Activated naive CD4-positive, alpha-beta T cell treated with Interleukin-2 at 50 U/mL for 16 hours (primary cell): ENCODE data around the gene PNMA8A.
"Not testable (repeated sequence)": the region's sequence is repeated elsewhere in the genome, so short reads cannot be mapped to it uniquely, and the experiment has no call there.

Experiments used
- DNase-seq: peaks from one replicate; pipeline ENCODE4 v3.0.0-alpha.2; 2020

The PNMA8A gene

DNA sequence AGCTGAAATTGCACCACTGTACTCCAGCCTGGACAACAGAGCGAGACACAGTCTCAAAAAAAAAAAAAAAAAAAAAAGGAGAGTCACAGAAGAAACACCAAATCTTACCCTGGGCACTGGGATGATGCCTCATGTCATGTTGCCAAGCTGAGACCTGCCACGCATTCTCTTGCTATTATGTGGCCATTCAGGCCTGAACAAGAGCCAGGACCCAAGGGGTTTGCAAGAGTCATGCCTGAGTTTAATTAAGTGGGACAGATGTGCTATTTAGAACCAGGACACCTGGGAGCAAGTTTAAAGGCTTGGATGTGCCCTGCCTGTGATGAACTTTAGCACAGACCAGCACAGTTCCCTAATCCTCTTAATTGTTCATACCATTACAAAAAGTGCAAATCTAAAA lies 9.8 kb downstream of the PNMA8A start:
- DNase-seq, result no peak

DNA sequence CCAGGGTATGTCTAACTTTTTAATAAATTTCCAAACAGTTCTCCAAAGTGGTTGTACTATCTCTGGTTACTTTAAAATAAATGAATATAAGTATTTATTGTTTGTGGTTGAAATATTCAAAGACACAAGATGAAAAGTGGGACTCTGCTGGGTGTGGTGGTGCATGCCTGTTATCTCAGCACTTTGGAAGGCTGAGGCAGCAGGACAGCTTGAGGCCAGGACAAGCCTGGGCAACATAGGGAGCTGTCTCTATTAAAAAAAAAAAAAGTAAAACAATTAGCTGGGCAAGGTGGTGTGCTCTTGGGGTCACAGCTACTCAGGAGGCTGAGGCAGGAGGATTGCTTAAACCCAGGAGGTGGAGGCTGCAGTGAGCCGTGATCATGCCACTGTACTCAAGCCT lies 10.4 kb downstream of the PNMA8A start:
- no peak for DNase-seq

DNA sequence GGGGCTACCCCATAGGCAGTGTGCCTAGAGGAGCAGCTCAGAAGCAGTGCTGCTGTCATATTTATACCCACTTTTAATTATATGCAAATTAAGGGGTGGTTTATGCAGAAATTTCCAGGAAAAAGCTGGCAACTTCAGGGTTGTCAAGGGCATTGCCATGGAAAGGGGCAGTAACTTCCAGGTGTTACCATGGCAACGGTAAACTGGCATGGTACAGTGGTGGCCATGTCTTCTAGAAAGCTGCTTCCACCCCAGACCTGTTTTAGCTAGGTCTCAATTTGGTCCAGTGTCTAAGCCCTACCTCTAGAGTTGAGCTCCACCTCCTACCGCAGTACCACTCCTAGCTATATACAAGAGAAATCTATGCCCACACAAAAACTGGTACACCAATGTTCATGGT lies 11.3 kb downstream of the PNMA8A start:
- DNase-seq, result no peak

GRCh38 chr19:46456930-46457329 lies 14.4 kb downstream of the PNMA8A start:
- no peak for DNase-seq

DNA sequence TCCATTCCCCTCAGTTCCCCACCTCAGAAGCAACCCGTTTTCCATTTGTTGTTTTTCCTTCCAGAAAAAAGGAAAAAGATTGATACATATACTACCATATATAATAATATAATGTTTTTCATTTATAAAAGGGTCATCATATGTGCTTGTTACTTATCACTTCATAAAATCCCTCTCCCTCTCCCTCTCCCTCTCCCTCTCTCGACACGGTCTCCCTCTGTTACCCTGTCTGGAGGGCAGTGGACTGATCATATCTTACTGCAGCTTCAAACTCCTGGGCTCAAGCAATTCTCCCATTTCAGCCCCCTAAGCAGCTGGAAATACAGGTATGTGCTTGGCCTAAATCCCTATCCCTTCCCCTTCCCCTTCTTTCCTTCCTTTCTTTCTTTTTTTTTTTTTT lies 17.1 kb downstream of the PNMA8A start:
- DNase-seq, result no peak

GRCh38 chr19:46453661-46454060 lies 17.7 kb downstream of the PNMA8A start:
- no peak for DNase-seq

GRCh38 chr19:46452186-46452585 lies 19.2 kb downstream of the PNMA8A start:
- DNase-seq, result no peak

GRCh38 chr19:46451352-46451751 lies 20.0 kb downstream of the PNMA8A start:
- no peak for DNase-seq

- no peak for DNase-seq
These were observed 20.6 kb downstream of the PNMA8A start for GRCh38 chr19:46450737-46451136.

DNA sequence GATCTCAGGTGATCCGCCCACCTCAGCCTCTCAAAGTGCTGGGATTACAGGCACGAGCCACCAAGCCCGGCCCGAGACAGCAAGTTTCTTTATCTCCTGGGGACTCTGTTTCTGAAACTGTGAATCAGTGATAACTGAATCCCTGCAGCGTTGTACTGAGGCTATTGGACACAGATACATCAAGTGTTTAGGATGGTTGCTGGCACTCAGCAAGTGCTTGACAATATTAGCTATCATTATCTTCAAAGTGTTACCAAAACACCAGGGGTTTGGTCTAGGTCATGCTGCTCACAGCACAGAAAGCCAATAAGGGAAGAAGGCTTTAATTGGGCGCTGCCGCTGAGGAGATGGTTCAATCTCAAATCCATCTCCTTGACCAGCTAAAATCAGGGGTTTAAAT lies 22.1 kb downstream of the PNMA8A start:
- DNase-seq, result no peak

DNA sequence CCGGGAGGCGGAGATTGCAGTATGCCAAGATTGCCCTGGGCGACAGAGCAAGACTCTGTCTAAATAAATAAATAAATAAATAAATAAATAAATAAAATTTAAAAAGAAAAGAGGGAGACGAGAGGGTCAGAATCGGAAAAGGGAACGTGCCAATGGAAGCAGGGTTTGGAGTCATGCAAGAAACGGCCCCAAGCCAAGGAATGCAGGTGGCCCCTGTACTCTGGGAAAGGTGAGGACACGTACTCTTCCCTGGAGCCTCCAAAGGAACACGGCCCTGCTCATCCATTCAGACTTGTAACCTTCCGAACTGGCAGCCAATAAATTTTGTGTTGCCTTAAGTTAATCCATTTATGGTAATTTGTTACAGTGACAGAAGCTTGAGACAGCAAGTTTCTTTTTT lies 22.8 kb downstream of the PNMA8A start:
- DNase-seq, result no peak

- no peak for DNase-seq
These were observed 23.5 kb downstream of the PNMA8A start for GRCh38 chr19:46447824-46448223.

- no peak for DNase-seq
These were observed 24.4 kb downstream of the PNMA8A start for GRCh38 chr19:46447006-46447405.

DNA sequence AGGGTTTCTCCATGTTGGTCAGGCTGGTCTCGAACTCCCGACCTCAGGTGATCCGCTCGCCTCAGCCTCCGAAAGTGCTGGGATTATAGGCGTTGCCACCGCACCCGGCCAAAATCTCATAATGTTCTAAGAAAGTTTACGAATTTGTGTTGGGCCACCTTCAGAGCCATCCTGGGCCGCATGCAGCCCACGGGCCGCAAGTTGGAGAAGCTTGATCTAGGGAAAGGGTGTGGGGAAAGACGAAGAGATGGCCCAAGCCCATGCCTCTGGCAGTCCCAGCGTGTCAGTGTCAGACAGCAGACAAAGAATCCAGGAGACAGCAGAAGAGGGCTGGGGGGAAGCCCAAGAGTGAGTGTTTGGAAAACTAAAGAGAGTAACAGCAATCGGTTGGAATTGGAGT lies 25.3 kb downstream of the PNMA8A start:
- DNase-seq, result no peak

- no peak for DNase-seq
These were observed 28.4 kb downstream of the PNMA8A start for GRCh38 chr19:46442808-46443450.

DNA sequence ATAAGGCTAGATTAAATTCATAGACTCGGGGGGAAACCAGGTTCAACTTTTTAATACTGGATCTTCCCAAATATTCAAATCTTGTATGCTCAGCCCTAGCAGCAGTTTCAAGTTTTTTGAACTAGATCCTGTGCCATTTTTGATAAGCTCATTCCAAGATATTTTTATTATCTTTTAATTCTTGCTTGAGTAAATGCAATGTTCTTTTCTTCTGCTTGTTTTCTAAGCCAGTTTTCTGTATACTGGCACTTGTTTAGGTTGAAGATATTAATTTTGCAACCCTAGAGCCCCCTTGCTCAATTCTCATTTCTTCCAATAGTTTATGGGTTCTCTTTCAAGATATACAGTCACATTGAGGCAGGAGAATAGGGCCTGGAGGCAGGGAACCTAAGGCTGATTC lies 29.5 kb downstream of the PNMA8A start:
- no peak for DNase-seq

- DNase-seq, result not testable (repeated sequence)
These were observed 35.7 kb downstream of the PNMA8A start for GRCh38 chr19:46435689-46436088.

DNA sequence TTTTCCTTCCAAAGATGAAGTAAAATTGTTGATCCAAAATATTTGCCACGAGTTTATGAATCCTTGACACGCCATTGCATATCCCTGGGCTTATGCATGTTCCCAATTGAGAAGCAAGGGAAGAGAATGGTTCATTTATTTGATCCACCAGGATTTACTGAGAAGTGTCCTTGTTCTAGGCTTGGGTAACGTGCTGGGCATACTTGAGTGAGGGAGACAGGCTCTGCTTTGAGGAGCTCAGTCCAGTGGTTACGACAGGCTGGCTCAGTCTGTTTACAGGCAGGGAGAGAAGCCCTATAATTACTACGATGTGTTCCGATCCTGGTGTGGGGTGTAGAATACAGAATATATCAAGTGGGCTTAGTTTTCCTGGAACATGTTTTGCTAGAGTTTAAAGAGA lies 36.4 kb downstream of the PNMA8A start:
- no peak for DNase-seq

DNA sequence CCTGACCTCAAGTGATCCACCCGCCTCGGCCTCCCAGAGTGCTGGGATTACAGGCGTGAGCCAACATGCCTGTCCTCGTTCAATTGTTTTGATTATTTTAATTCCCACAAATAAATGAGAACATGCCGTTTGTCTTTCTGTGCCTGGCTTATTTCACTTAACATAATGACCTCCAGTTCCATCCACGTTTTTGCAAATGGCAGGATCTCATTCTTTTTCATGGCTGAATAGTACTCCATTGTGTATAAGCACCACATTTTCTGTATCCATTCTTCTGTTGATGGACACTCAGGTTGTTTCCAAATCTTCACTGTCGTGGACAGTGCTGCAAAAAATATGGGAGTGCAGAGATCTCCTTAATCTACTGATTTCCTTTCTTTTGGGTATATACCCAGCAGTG lies 37.9 kb downstream of the PNMA8A start:
- DNase-seq, result not testable (repeated sequence)

- DNase-seq, result no peak
These were observed 39.5 kb downstream of the PNMA8A start for GRCh38 chr19:46431824-46432223.

- DNase-seq, result no peak
These were observed 41.4 kb downstream of the PNMA8A start for GRCh38 chr19:46429999-46430398.

DNA sequence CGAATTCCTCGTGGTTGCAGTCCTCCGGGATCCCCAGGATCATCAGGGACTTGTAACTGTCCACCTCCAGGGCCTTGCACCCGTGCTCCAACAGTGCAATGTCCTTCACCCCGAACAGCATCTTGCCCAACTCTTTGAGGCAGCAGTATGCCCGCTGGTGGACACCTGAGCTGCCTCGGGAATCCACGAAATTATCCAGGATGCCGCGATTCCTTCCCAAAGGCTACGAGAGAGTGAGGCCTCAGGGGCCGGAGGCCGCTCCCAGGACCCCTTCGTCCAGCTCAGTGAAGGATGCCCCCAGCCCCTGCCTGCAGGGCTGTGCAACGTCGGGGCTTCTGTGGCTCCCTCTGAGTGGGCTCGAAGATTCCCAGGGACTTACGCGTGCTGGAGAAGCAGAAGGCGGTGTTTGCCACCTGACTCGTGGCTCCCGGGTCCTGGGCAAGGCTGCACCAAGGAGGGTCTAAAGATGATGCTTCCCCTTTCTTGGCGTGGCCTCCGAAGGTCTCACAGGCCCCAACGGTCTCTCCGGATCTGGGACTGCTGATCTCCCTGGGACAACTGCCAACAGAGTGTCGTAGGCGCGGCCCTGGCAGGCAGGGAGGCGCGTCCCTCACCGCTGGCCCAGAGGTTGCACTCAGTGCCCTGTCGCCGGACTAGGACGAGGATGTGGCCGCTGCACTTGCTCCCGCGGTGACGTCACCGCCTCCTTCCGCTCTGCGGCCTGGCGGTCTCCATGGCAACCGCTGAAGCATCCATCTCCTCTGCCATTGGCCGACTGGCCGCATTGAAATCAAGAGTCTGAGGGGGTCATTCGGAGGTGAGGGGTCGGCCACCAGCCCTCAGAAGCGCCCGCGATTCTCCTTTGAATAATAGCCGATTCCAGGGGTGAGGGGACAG lies 42.9 kb downstream of the PNMA8A start, which contains the start of gene PNMA8C:
TSS of gene PNMA8C (minus strand) at position 698 of the 897 bp plus-strand sequence. CDS start at position 121, 577 bp downstream.
- DNase-seq, result peak; percentile 32

GRCh38 chr19:46427518-46428045 lies 43.8 kb downstream of the PNMA8A start:
- DNase-seq, result no peak
